ENCODE measurements around the gene VPS13A.
"Not testable (repeated sequence)": the region's sequence is repeated elsewhere in the genome, so short reads cannot be mapped to it uniquely, and the experiment has no call there.

VPS13A gene

DNA sequence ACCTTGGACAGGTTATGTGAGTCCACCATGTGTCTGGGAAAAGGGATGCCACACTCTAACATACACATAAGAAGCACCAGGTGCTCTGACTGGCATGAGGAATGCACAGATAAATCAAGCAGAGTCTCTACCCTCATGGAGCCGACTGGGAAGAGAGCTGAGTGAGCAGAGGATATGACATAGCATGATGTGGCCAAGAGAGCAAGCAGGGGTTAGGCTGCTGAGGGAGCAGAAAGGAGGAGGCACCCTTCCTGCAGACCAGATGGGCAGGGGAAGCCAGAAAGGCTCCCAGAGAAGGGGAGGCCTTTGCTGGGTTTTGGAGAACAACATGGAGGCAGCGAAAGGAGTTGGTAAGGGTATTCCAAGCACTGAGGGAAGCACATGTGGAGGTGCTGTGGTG, 247.7 kb downstream of the VPS13A start:
- DNase-seq (ENCODE audit: low spot score) = no peak

DNA sequence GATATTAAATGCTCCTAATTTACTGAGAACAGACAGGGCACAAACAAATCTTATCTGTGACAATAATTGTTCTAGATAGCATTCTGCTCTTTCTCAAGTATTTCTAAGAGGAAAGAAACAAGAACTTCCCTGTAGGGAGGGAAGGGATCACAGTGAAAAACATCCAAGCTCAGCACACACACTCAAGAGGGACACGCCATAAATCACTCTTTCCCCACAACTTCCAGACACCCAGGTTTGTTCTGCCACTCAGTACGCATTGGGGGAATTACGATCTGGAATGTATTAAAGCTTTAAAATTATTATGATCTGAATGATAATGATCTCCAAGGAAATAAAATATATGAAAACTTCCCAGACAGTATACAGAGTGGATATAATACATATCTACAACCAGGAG, 249.4 kb downstream of the VPS13A start:
- no peak for DNase-seq (ENCODE audit: low spot score)

- DNase-seq (ENCODE audit: low spot score) = no peak
Observed at GRCh38 chr9:77427256-77427927, 250.1 kb downstream of the VPS13A start.

DNA sequence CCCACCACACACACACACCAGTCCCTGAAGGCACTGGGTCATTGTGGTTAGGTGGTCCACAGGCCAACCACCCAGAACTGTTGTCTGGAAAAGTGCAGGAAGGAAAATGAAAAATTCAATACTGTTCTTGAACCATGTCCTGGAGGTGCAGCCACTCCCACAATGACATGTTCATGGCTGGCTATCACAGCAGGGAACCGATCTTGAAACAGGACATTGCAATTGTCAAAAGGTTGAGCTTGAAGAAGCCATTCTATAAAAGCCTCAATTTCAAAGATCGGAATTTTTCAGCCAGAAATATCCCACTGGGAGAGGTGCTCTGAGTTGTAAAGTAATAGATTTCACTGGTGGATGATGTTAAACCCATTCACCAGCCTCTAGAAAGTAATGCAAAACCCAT, 252.6 kb downstream of the VPS13A start:
- no peak for DNase-seq (ENCODE audit: low spot score)

GRCh38 chr9:77432053-77432452, 254.7 kb downstream of the VPS13A start:
- no peak for DNase-seq (ENCODE audit: low spot score)

GRCh38 chr9:77433675-77434445, 256.5 kb downstream of the VPS13A start:
- DNase-seq (ENCODE audit: low spot score) = peak; percentile 85

- DNase-seq (ENCODE audit: low spot score) = no peak
Observed at GRCh38 chr9:77435277-77435676, 257.9 kb downstream of the VPS13A start.

DNA sequence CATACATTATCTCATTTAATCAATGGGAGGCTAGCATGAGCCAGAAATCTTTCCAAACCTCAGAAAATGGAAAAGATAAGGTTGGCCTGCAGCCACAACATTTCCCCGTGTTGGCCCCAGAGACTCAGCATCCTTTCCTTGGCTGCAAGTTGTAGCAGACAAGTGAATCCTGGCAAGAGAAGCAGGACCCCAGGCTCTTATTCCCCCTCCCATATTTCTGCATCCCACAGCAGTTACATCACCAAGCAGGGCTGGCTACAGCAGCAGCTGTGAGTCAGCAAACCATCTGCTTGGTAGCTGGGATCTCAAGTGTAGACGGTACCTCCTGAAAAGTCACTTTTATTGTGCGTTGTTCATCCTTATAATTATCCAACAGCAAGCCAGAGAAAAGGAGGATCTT, 258.4 kb downstream of the VPS13A start:
- DNase-seq (ENCODE audit: low spot score) = peak; percentile 20

GRCh38 chr9:77438653-77439052, 261.3 kb downstream of the VPS13A start:
- no peak for DNase-seq (ENCODE audit: low spot score)

DNA sequence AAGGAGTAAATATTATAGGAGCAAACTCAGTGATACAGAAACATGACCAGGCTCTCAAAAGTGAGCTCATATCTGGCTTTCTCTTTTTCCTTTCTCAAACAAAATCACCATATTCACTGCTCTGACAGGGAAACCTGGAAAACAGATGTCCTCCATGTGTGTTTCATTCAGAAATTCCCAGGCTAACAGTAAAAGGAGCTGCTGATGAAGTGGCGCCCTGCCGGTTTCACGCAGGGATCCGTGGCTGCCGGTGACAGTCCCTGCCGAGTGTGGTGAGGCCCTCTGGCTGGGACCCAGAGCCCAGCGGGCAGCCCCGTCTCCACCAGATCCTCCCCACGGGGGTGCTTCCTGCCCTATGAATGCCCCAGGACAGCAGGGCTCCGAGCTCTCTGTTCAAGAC, 262.7 kb downstream of the VPS13A start:
- DNase-seq (ENCODE audit: low spot score) = peak; percentile 65

DNA sequence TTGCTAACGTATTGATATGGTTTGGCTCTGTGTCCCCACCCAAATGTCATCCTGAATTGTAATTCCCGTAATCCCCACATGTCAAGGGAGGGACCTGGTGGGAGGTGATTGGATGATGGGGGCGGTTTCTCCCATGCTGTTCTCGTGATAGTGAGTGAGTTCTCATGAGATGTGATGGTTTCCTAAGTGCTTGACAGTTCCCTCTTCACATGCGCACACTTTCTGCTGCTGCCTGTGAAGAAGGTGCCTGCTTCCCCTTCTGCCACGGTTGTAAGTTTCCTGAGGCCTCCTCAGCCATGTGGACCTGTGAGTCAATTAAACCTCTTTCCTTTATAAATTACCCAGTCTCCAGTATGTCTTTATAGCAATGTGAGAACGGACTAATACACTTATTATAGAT, 263.8 kb downstream of the VPS13A start:
- not testable (repeated sequence) for DNase-seq (ENCODE audit: low spot score)

DNA sequence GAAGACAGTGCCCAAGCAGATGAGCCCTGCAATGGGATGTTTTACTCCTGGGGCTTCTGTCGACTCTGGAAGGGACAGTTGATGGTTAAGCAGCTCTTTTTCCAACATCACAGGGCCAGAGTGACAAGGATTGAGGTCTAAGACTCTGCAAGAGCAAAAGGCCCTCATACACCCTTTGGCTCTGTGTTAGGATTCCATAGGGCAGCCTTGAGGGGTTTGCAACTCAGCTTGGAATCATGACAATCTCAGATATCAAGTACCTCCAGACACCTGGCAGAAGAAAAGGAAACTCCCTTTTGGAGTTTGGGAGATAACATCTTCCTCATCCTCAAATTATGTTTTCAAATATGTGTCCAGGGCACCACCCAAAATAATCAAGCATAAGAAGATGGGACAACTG, 265.1 kb downstream of the VPS13A start:
- DNase-seq (ENCODE audit: low spot score) = no peak

- DNase-seq (ENCODE audit: low spot score) = no peak
Observed at GRCh38 chr9:77447646-77448045, 270.3 kb downstream of the VPS13A start.

DNA sequence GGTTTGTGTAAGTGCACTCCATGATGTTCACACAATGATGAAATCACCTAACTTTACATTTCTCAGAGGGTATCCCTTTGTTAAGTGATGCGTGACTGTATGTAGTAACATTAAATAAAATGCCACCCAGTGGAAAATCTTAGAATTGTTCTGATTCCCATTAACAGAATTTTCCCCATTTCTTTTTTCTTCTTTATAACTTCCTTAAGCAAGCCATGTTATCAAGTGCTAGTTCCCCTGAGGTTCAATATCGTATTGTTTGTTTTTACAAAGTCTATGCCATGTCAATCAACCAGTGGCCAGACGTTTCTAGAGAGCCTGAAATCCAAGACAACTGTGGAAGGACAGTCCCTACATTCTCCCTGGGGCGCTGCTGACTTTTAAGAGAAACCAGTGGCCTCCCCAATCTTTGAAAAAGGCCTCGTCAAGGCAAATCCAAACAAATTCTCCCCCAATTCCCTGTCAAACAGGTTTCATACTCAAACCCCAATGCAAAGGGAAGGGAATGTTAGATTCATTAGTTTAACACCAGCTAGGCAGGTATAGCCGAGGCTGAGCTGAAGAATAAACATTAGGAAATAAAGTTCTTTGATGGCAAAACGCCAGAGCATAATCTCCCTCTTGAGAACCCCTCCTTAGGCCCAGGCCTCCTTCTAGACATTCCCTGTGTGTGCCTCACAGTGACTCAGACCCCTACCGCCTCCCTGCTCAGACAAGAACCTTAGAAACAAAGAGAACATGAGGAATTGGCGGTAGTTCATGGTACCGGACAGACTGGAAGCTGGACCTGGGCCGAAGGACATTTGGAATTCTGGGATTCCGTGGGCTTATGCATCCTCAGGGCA, 272.1 kb downstream of the VPS13A start:
- no peak for DNase-seq (ENCODE audit: low spot score)

DNA sequence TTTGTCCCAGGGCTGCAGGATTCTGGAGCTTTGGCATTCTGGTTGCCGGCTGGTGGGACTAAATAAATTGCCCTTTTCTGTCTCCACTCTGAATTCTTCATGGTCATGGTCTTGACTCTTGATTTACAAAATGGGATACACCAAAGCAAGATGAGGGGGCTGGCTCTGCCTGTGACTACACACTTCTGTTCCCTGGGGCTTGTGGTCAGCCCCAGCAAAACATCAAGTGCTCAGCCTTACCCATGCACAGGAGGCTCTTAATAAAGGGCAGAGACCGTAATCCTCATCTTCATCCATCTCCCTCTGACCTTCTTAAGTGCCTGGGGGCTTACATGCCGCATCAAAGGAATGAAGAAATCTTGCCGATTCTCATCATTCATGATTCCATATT, 272.7 kb downstream of the VPS13A start:
- no peak for DNase-seq (ENCODE audit: low spot score)

DNA sequence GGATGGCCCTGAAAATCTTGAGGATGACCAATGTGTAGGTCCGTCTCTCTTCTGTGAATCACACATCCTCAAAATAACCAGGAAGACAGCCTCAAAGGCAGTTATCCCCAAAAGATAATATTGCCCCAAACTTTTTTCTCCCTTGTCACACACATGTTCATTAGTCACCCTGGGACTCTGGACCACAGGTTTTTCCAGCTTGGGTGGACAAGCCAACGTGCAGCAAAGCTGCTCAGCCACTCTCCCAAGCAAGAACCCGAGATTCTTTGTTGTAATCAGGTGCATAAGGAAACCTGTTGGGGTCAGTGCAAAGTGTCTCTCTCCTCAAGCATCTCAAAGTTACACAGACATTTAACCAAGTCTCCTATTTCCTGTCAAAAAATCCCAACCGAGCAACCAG, 274.2 kb downstream of the VPS13A start:
- no peak for DNase-seq (ENCODE audit: low spot score)

DNA sequence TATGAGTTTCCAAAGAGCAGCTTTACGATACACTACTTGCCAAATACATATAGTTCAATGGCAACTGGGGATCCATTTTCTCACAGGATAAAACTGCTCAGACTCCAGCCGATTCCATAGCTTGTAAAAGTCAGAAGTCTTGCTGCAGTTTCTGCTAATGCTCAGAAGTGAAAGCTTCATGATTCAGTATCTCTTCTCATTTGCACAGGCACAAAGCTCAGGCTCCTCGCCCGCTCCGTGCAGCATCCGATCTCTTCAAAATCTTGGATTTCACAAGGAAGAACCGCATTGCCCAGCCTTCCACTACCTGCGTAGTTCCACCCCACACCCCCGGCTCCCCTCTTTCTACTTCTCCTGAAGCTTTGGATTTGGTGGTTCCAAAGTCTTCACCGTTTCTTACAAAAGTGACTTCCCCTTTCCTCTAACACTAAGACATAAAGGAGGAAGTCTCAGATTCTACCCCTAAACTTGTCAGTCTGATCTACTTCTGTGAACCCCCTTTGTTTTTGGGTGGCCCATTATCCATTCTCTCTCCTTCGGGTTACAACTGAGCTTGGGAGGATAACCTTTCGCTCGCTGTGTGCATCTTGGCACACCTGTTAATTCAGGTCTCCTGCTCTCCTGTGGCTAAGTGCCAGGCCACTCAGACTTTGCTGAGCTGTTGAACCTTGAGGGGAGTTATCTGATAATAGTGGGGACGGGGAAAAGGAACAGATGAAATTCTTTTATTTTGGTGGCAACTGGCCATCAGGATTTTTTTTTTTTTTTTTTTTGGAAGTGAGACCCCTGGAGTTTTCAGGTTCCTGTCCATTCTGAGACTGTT, 276.7 kb downstream of the VPS13A start:
- no peak for DNase-seq (ENCODE audit: low spot score)

DNA sequence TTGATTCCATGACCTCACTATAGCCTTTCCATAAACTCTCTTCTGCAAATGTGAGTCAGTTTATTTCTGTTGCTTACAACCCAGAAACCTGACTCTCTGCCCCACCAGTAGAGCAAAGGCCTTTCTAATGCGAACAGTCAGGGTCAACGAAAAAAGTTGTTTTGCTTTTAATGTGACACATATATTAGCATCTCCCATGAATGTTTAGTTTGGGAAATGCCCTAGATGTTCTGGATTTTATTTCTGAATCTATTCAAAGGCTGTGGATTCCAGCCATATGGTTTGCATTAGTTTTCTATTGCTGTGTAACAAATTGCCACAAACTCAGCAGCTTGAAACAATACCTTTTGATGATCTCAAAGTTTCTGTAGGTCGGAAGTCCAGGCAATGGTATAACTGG, 277.3 kb downstream of the VPS13A start:
- no peak for DNase-seq (ENCODE audit: low spot score)

DNA sequence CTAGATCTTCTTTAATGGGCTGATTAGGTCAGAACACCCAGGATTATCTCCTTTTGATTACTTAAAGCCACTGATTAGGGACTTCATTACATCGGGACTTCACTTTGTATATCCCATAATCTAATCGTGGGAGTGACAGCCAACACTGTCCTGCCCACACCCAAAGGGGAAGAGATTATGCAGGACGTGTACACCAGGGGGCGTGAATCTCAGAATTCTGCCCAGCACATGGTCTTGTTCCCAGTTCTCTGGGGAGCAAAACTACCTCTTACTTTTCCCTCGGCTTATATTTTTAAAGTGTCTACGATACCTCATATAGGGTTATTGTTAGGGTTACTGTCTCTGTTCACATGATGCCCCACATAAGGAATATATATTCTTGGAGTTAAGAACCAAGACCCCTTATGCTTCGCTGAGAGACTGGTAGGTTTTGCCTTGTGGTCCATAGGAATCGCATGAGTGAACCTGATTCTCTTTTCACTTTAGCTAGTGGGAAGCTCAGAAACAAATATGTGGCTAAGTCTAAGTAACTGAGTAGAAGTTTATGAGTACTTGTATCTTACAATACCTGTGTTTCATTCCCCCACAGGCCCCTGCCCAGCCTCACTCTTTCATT, 278.1 kb downstream of the VPS13A start:
- DNase-seq (ENCODE audit: low spot score) = no peak

- DNase-seq (ENCODE audit: low spot score) = peak; percentile 92
Observed at GRCh38 chr9:77456829-77457437, 279.6 kb downstream of the VPS13A start.
